GM18526 (cell line): Measurements from ENCODE around the gene MRPL37.
A peak's percentile ranks its signal among the peaks of the same experiment; 100 is the strongest.

Source experiments
- POLR2A ChIP-seq: IDR thresholded peaks from 3 replicates; pipeline ENCODE4 v1.6.1; 2011; ENCODE audit not compliant: insufficient read length; ENCODE audit errors: extremely low read depth

Gene MRPL37

DNA sequence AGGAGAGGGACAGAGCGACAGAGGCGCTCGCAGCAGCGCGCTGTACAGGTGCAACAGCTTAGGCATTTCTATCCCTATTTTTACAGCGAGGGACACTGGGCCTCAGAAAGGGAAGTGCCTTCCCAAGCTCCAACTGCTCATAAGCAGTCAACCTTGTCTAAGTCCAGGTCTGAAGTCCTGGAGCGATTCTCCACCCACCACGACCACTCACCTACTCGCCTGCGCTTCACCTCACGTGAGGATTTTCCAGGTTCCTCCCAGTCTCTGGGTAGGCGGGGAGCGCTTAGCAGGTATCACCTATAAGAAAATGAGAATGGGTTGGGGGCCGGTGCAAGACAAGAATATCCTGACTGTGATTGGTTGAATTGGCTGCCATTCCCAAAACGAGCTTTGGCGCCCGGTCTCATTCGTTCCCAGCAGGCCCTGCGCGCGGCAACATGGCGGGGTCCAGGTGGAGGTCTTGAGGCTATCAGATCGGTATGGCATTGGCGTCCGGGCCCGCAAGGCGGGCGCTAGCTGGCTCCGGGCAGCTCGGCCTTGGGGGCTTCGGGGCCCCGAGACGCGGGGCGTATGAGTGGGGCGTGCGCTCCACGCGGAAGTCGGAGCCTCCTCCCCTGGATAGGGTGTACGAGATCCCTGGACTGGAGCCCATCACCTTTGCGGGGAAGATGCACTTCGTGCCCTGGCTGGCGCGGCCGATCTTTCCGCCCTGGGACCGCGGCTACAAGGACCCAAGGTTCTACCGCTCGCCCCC, at the start of gene MRPL37, which contains the start of gene CYB5RL:
Gene MRPL37, plus strand, starts transcription at position 403 of the 754 bp plus-strand sequence. Its CDS starts 77 bp downstream, at position 480.
Gene CYB5RL, minus strand, starts transcription at position 266 of the 754 bp plus-strand sequence. CDS start 4,414 bp downstream, outside the sequence.
- TF ChIP-seq POLR2A: peak; percentile 88

DNA sequence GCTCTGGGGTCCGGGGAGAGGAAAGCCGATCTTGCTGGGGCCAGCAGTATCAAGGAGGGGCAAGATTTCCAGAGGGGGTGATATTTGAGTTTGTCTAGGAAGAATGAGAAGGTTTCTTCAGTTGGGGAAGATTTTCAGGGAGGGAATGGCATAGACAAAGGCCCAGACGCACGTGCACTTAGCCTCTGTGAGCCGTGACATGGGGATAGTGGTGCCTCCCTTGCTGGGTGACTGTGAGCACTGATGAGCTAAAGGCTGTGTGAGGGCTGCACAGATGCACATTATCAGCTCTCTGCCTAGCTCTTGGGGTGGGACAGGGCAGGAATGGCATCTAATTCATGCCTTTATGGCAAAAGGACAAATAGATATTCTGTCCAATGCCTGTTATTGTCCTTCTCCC, 49.0 kb upstream of the MRPL37 start:
- TF ChIP-seq POLR2A: no peak

DNA sequence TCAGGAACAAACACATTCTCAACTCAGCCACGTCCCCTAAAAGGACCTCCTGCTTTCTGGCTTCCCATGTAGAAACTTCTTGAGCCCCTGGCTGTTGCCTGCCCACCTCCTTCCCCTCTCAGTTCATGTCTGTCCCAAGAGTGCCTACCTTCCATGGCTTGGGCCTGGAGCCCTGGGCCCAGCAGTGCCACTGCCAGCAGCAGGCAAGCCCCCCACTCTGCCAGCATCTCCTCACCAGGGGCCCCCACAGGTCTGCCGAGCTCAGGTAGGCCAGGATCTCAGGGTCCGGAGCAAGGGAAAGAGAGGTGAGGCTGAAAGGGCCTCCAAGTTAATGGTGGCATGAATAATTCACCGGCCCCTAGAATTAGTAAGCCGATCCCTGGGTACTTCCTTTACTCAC, 47.3 kb upstream of the MRPL37 start, which contains the start of gene CDCP2:
Gene CDCP2, minus strand, starts transcription at position 305 of the 400 bp plus-strand sequence. Its CDS starts 78 bp downstream, at position 227.
- no peak for TF ChIP-seq POLR2A

DNA sequence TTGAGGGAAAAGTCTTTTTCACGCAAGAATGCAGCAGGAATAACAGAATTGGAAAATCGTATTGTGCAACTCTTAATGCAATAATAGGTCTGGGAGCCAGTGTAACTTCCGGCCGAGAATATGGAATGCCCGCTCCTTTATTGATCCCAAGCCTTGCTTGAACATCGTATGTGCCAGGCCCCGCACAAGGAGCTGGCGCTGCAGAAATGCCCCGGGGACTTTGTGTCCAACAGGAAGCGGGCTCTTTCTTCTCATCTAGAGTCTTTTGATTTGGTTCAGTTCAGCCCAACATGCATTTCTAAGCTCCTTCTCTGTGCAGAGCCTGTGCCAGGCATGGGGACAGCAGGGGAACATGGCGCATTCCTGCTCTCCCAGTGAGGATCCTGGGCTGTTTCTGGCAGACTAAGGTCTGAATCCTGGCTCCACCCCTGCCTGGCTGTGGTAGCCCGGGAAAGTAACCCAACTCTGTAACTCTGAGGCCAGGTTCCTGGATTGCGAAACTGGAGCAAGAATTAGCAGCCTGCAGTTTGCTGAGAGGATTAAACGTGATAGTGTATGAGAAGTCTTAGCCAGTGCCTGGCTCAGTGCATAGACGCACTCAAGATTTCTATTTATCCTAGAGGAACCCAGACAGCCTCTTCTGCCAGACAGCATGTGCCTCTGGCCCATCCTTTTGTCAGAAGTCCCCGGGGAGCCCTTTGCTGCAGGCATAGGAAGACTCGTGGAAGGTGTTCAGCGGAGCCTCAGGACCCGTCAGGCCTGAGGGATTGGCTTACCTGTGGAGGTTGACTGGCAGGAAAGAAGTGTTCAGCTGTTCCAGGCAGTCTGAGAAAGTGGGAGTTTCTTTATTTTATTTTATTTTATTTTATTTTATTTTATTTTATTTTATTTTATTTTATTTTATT, 46.2 kb upstream of the MRPL37 start:
- no peak for TF ChIP-seq POLR2A

DNA sequence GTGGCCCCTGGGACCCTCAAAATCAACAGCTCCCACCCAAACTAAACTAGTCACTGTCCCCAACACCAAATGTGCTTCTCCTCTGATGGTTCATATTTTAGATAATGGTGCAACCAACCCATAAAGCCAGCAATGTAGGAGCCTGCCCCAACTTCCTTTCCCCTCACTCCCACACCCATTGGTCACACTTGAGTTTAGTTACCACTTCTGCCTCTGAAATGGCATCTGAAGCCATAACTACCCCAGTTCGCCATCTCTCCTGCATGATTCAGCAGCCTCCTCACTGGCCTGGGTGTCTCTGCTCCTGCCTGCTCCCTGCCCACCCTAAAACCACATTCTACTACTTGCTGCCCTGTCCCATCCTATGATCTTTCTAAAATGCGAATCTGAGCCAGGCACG, 43.8 kb upstream of the MRPL37 start:
- no peak for TF ChIP-seq POLR2A

DNA sequence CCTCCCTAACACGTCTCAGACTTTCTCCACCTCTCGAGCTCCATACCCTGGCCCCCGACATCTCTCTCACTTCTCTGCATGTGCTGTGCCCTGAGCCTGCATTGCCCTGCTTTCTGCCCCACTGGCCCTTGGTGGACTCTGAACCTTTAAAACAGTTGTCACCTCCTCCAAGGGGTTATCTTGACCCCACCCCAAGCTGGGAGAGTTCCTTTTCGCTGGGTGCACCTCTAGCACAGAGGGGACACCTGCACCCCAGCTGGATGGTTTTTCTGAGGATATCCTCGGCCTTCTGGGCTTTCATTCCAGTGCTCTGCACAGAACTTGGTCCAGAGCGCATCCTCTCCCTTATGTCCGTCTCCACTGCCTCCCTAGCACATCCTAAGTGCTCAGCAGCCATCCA, 43.0 kb upstream of the MRPL37 start:
- no peak for TF ChIP-seq POLR2A

DNA sequence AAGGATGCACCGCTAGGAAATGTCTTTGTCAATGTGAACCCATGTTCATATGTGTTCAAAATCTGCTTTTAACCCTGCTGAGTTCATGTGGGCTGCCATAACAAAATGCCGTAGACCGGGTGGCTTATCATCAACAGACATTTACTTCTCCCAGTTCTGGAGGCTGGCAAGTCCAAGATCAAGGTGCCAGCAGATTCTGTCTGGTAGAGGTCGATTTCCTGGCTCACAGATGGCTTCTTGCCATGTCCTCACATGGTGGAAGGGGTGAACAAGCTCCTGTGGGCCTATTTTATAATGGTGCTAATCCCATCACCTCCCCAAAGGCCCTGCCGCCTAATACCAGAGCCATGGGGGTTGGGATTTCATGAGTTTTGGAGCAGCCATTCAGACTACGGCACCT, 42.6 kb upstream of the MRPL37 start:
- no peak for TF ChIP-seq POLR2A

DNA sequence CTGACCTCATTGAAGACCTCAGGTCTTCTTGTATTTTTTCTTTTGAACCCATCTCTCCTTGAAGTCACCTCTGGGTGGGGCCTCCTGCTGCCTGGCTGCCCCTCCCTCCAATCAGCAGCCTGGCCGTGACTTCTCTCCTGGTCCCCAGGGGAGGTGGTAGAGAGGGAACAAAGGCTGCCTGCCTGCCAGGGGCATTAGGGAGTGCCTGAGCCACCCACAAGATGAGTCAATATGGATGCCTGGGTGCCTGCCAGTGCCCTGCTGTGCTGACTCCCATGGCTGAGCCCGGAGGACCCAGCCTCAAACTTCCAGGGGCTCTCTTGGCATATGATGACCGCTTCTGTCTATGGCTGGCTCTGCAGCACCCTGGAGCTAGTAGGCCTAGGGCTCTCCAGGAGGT, 41.9 kb upstream of the MRPL37 start:
- no peak for TF ChIP-seq POLR2A

DNA sequence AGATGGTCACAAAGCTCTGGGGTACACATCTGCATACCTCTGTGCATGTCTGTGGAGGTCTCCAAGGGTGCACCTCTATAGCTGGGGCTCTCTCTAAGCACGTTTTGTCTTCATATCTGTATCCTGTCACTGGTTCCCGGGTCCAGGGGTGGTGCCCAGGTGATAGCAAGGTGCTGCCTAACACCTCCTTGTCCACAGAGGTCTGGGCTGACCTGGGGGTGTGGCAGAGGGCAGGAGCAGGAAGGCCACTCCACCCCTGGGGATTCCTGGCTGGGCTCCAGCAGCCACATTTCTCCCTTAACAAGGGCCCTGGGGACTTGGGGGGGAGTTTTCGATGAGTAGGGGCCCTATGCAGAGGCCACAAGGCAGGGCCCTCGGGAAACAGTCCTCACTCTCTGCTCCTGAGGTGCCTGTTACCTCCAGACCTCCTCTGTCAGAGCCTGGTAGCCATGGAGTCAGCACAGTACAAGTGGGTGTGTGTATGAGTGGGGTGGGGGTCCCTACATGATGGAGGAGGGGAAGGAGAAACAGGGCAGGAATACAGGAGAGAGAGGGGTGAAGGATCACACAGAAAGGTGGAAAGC, 40.1 kb upstream of the MRPL37 start:
- no peak for TF ChIP-seq POLR2A

DNA sequence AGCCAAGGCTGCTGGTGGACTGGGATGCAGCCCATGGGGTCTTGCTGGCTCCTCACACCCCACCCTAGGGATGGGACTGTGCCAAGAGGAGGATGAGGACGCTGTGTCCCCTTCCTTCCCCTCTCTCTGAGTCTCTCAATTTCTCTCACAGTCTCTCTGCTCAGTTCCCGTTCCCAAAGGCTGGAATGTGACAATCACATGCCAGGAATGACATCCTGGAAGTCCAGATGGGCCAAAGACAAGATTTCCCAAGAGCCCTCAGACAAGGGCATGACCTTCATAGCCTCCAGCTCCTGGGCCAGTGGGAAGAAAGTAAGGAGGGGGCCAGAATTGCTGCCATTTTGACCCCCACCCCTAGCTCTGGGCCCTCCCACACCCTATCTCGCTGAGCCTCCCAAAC, 39.6 kb upstream of the MRPL37 start:
- no peak for TF ChIP-seq POLR2A

DNA sequence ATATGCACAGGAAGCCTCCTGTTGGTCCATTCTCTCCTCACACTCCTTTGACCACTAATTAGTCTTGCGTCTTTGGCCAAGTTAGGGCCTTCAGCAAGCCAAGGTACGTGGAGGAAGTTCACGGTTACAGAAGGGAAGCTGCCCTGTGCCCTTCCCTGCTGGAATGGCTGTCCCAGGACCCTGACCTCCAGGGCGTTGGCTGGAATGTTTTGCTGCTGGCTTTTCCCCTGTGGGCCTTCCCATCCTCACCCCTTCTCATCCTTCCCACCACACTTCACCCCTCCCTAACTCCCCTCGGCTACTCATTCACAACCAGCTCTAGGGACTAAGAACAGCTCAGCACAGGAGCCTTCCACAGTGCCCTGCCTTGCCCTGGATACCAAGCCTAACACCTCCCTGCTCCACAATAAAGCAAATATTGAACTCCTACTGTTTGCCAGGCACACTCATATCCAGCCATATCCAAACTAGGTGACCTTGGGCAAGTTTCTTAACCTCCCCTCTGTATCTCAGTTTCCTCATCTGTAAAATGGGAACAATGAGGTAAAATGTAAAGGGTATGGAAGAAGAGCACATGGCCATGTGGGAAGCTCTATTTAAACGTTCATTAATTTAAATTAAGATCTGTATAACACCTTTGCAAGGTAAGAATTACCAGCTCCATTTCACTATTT, 38.3 kb upstream of the MRPL37 start:
- no peak for TF ChIP-seq POLR2A

DNA sequence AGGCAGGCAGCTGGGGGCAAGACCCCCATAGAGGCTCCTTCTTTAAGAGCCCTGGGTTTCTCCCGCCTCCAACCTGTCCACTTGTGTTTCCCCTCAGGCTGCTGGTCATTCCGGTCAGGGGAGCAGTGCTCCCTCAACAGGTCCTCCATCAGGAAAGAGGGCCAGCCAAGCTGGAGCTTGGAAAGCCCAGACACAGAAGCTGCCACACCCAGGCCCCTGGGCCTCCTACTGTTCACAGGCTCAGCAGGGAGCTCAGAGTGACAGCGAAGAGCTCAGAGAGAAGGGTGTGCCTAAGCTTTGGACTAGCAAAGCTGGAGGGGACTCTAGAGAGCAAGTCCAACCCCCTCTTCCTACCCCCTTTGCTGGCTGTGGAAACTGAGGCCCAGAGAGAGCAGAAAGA, 36.9 kb upstream of the MRPL37 start:
- TF ChIP-seq POLR2A: no peak

DNA sequence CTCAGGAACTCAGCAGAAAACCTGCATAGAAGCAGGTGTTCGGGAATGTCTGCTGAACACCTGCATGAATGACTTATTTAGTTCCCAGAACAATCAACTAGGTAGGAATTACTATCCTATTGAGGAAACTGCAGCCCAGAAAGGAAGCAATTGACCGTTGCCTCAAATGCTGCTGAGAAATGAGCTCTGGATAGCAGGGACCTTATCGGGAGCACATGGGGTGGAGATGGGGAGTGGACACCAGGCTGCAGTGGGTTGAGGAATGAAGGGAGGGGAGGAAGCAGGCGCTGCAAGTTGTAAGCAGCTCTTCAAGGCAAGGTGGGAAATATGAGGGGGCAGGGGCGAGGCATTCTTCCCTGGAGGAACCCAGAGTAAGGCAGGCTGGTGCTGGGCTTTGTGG, 36.4 kb upstream of the MRPL37 start:
- TF ChIP-seq POLR2A: no peak

DNA sequence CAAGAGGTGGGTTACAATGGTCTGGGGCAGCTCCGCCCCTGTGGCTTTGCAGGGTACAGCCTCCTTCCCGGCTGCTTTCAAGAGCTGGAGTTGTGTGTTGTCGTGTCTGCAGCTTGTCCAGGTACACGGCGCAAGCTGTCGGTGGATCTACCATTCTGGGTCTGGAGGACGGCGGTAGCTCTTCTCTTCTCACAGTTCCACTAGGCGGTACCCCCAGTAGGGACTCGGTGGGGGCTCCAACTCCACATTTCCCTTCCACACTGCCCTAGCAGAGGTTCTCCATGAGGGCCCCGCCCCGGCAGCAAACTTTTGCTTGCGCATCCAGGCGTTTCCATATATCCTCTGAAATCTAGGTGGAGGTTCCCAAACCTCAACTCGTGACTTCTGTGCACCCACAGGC, 34.8 kb upstream of the MRPL37 start:
- TF ChIP-seq POLR2A: no peak
